B cell (primary cell): ENCODE data around the gene WDFY2.

ENCODE experiments used
- CTCF ChIP-seq: fragments of 200-600 bp; IDR thresholded peaks from one replicate; pipeline ENCODE4 v1.8.0; 2022; ENCODE audit warnings: antibody characterized with exemption, mild to moderate bottlenecking
- EZH2 ChIP-seq: IDR thresholded peaks from 2 replicates; pipeline ENCODE4 v1.6.1; 2012; ENCODE audit warnings: borderline replicate concordance, low read depth, mild to moderate bottlenecking, moderate library complexity, low read length; ENCODE audit not compliant: insufficient read depth, poor library complexity, severe bottlenecking

- TF ChIP-seq CTCF (no peak), EZH2 (no peak)
Observed at GRCh38 chr13:51559946-51560735, 24.1 kb upstream of the WDFY2 start.
